ENCODE measurements around the gene XRRA1.

GRCh38 chr11:74933765-74934164 is 15.1 kb downstream of the XRRA1 start:
- TF ChIP-seq, protein P1, sequence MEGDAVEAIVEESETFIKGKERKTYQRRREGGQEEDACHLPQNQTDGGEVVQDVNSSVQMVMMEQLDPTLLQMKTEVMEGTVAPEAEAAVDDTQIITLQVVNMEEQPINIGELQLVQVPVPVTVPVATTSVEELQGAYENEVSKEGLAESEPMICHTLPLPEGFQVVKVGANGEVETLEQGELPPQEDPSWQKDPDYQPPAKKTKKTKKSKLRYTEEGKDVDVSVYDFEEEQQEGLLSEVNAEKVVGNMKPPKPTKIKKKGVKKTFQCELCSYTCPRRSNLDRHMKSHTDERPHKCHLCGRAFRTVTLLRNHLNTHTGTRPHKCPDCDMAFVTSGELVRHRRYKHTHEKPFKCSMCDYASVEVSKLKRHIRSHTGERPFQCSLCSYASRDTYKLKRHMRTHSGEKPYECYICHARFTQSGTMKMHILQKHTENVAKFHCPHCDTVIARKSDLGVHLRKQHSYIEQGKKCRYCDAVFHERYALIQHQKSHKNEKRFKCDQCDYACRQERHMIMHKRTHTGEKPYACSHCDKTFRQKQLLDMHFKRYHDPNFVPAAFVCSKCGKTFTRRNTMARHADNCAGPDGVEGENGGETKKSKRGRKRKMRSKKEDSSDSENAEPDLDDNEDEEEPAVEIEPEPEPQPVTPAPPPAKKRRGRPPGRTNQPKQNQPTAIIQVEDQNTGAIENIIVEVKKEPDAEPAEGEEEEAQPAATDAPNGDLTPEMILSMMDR (IDR thresholded peaks at IDR 0.05) = no peak
- no peak for TF ChIP-seq POLR2A (IDR thresholded peaks at IDR 0.05)
